ENCODE results near the gene STT3A. TPM values are rescaled to one million over a fixed set of nuclear protein-coding genes. Genes with fewer than 3 reads are reported as not detected.

The STT3A gene
- 86.9 to 122 TPM (median 94.3 TPM) in 5 replicates for total RNA-seq (2022; extraction: Qiagen RNA extraction)

DNA sequence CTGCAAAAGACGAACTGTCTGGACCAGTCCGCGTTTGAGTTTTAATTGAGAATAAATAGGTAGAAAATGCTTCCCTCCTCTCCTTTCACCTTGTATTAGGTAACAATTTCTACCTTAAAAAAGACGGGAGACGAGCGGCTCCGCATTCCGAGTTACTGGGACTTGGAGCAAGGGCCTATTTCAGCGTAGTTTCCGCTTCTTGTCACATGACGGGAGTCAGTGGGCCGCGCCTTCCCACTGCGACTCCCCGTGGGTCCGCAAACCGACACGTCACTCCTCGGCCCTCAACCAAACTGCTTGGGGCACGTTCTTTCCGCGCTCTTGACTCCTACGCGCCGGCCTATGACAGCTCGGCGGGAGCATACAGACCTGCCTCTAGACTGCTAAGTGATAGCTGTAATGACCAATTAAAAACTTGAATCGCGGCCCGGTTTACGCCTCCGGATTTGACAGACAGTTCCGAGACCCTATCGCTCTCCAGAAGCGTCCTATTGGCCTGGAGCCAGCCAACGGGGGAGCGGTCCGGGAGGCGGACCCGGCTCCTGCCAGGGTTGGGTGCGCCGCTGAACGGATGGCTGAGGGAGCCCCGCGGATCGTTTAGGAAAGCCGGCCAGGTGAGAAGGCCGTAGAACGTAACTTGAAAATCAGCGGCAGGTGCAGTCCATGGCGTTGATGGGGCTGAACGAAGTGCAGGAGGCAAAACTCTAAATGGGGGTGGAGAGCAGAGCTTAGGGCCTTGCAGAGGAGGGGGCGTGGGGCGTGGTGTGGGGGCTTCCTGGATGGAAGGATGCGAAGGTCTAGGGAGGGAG, at the start of gene STT3A:
STT3A (plus strand) TSS at position 548 of the 809 bp plus-strand sequence. CDS start 3,064 bp downstream, outside the sequence.

DNA sequence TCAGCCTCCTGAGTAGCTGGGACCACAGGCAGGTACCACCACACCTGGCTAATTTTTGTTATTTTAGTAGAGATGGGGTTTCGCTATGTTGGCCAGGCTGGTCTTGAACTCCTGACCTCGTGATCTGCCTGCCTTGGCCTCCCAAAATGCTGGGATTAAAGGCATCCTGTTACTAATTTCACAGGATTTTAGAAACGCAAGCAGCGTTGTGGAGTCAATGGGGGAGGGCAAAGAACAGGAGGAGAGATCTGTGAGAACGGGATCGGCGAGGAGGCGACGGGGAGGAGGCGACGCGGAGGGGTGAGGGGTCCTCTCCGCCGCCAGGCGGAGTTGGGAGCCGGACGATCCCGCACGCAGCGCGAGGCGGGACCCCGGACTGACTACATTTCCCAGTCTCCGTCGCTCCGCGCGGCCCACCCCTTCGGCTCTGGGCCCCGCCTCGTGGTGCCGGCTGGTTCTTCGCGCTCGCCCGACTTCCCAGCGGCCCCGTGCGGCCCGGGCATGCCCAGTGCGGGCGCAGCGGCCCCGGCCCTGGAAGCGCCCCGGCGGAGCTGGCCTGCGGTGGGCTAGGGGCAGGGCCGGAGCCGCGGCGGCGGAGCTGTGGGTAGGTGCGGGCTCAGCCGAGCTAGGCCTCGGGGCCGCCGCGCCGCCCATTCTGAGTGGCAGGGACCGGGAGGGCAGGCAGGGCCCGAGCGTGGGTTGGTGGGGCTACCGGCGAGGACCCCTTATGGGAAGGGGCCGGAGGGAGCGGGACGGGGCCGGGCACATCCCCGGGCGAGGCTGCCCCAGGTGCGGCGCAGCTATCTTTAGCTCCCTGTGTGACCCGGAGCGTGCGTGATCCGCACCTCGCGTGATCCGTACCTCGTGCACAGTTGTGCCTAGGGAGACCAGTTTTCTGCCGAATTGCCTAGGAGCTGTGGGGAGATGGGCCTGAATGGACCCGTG, 23.4 kb upstream of the STT3A start, which contains the start of gene EI24:
EI24 (plus strand) TSS at position 508 of the 945 bp plus-strand sequence. CDS start 3,051 bp downstream, outside the sequence.

DNA sequence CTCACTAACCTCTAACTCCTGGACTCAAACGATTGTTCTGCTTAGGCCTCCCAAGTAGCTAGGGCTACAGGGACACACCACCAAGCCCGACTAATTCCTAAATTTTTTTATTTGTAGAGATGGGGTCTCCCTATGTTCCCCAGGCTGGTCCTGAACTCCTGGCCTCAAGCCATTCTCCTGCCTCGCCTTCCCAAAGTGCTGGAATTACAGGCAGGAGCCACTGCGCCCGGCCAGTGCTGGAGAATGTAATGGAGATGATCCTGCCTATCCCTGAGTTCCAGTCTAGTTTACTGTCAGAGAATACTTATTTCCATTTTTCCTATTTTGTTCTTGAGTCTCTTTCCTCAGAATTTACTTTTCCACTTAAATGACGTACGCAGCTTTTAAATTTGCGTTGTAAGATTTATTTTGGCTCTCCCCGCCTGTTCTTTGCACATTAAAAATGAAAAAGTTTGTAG, 32.1 kb downstream of the STT3A start, which contains the start of gene CHEK1:
CHEK1 (plus strand) TSS at position 408 of the 458 bp plus-strand sequence. CDS start 1,606 bp downstream, outside the sequence.

Other genes with a start within 250 kb of the STT3A start
- gene FEZ1, start 96.6 kb upstream of the STT3A start, total RNA-seq (2022; extraction: Qiagen RNA extraction): 0.50 to 1.1 TPM (median 0.60 TPM) in 5 replicates
- 102 to 118 TPM (median 104 TPM) in 5 replicates for gene EI24, start 23.4 kb upstream of the STT3A start, total RNA-seq (2022; extraction: Qiagen RNA extraction)
- gene CHEK1, start 32.3 kb downstream of the STT3A start, total RNA-seq (2022; extraction: Qiagen RNA extraction): 28.7 to 34.7 TPM (median 29.6 TPM) in 5 replicates
- 0.08 TPM in 1 of 5 replicates, not detected in the others for gene ACRV1, start 88.0 kb downstream of the STT3A start, total RNA-seq (2022; extraction: Qiagen RNA extraction)
- gene PATE1, start 153.4 kb downstream of the STT3A start, total RNA-seq (2022; extraction: Qiagen RNA extraction): not detected in 5 replicates
- gene PATE2, start 186.0 kb downstream of the STT3A start, total RNA-seq (2022; extraction: Qiagen RNA extraction): not detected in 5 replicates
- not detected in 5 replicates for gene PATE3, start 195.3 kb downstream of the STT3A start, total RNA-seq (2022; extraction: Qiagen RNA extraction)
- gene PATE4, start 240.5 kb downstream of the STT3A start, total RNA-seq (2022; extraction: Qiagen RNA extraction): not detected in 5 replicates